IMR-90 (cell line): ENCODE measurements around the gene N4BP2.

Experiments used
- CEBPB ChIP-seq: IDR thresholded peaks from 2 replicates; pipeline ENCODE4 v1.6.1; 2012; ENCODE audit warnings: low read depth, low read length, improper control_type of control experiment
- CTCF ChIP-seq: conservative IDR thresholded peaks from 2 replicates; pipeline ENCODE4 v1.5.1; 2012; ENCODE audit warnings: mild to moderate bottlenecking, low read depth, low read length, improper control_type of control experiment

GRCh38 chr4:40057586-40058091 lies 989 bp downstream of the N4BP2 start:
- TF ChIP-seq CTCF (no peak), CEBPB (no peak)
